ENCODE results near the gene TAB2. TPM values are rescaled to one million over a fixed set of nuclear protein-coding genes. Genes with fewer than 3 reads are reported as not detected.
A peak's percentile ranks its signal among the peaks of the same experiment; 100 is the strongest.

The TAB2 gene
- total RNA-seq, 1 donor from 2014 or later = 50.6 TPM

DNA sequence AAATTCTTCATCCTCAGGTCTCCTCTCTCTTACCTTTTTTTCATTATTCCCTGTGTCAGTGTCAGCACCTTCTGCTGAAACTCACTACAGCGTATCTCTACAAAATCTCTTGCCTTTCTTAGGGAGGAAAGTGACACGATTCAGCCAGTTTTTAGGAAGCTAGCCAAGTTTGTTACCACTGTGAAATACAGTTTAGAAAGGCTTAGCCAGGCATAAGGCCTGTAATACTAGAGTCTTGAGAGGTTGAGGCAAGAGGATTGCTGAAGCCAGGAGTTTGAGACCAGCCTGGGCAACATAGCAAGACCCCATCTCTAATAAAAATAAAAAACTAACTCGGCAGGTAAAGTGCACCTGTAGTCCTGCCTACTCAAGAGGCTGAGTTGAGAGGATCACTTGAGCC is 16.7 kb downstream of the TAB2 start:
- Mint-ChIP-seq H3K4me1 (ENCODE audit: unreplicated experiment) (peaks cover 76% of the 10 kb centered on the region), H3K36me3 (ENCODE audit: unreplicated experiment) (no peaks in the 10 kb centered on the region), H3K4me3 (ENCODE audit: unreplicated experiment) (no peak overlapping the region), H3K9me3 (ENCODE audit: unreplicated experiment) (no peaks in the 10 kb centered on the region), H3K27ac (ENCODE audit: unreplicated experiment) (peak overlapping the region; percentile 61), H3K27me3 (ENCODE audit: unreplicated experiment) (no peaks in the 10 kb centered on the region)
- DNase-seq (ENCODE audit: extremely low spot score, unreplicated experiment) = no peak
- TF ChIP-seq, protein P1, sequence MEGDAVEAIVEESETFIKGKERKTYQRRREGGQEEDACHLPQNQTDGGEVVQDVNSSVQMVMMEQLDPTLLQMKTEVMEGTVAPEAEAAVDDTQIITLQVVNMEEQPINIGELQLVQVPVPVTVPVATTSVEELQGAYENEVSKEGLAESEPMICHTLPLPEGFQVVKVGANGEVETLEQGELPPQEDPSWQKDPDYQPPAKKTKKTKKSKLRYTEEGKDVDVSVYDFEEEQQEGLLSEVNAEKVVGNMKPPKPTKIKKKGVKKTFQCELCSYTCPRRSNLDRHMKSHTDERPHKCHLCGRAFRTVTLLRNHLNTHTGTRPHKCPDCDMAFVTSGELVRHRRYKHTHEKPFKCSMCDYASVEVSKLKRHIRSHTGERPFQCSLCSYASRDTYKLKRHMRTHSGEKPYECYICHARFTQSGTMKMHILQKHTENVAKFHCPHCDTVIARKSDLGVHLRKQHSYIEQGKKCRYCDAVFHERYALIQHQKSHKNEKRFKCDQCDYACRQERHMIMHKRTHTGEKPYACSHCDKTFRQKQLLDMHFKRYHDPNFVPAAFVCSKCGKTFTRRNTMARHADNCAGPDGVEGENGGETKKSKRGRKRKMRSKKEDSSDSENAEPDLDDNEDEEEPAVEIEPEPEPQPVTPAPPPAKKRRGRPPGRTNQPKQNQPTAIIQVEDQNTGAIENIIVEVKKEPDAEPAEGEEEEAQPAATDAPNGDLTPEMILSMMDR (IDR thresholded peaks at IDR 0.05) = no peak

DNA sequence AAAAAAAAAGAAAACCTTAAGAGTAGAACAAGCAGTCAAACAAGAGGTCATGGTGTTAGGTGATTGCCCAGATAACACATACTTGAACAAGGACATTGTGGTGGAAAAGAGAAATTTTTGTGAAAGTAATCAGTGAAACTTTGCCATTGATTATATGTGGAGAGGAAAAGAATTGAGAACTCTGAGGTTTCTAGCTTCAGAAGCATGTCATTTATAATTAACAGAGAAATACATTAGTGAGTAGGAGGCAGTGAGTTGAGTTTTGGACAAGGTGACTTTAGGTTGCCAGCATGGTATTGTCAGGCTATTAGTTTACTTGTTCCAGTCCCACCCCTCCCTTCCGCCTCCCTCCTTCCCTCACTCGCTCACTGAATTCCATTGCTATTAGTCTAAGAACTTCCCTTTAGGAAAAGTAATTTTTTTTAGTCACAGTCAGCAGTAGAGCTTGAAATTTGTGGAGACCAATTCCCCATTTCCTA is 17.2 kb downstream of the TAB2 start:
- Mint-ChIP-seq H3K4me3 (ENCODE audit: unreplicated experiment) (no peak overlapping the region), H3K4me1 (ENCODE audit: unreplicated experiment) (peaks cover 76% of the 10 kb centered on the region), H3K27me3 (ENCODE audit: unreplicated experiment) (no peaks in the 10 kb centered on the region), H3K27ac (ENCODE audit: unreplicated experiment) (peak overlapping the region; percentile 61), H3K9me3 (ENCODE audit: unreplicated experiment) (no peaks in the 10 kb centered on the region), H3K36me3 (ENCODE audit: unreplicated experiment) (no peaks in the 10 kb centered on the region)
- DNase-seq (ENCODE audit: extremely low spot score, unreplicated experiment) = no peak
- TF ChIP-seq, protein P1 (IDR thresholded peaks at IDR 0.05) = no peak

GRCh38 chr6:149335924-149336608 is 18.6 kb downstream of the TAB2 start:
- Mint-ChIP-seq H3K4me3 (ENCODE audit: unreplicated experiment) (no peak overlapping the region), H3K9me3 (ENCODE audit: unreplicated experiment) (no peaks in the 10 kb centered on the region), H3K36me3 (ENCODE audit: unreplicated experiment) (no peaks in the 10 kb centered on the region), H3K4me1 (ENCODE audit: unreplicated experiment) (peaks cover 77% of the 10 kb centered on the region), H3K27me3 (ENCODE audit: unreplicated experiment) (no peaks in the 10 kb centered on the region), H3K27ac (ENCODE audit: unreplicated experiment) (peak overlapping the region; percentile 55)
- DNase-seq (ENCODE audit: extremely low spot score, unreplicated experiment) = no peak
- TF ChIP-seq, protein P1 (IDR thresholded peaks at IDR 0.05) = no peak

- peak overlapping the region; percentile 55 for H3K27ac Mint-ChIP-seq (ENCODE audit: unreplicated experiment)
- peaks cover 77% of the 10 kb centered on the region for H3K4me1 Mint-ChIP-seq (ENCODE audit: unreplicated experiment)
- no peaks in the 10 kb centered on the region for H3K27me3 Mint-ChIP-seq (ENCODE audit: unreplicated experiment)
- TF ChIP-seq, protein P1 (IDR thresholded peaks at IDR 0.05) = no peak
- H3K9me3 Mint-ChIP-seq (ENCODE audit: unreplicated experiment) = no peaks in the 10 kb centered on the region
- H3K4me3 Mint-ChIP-seq (ENCODE audit: unreplicated experiment) = no peak overlapping the region
- H3K36me3 Mint-ChIP-seq (ENCODE audit: unreplicated experiment) = no peaks in the 10 kb centered on the region
- no peak for DNase-seq (ENCODE audit: extremely low spot score, unreplicated experiment)
Observed at GRCh38 chr6:149336609-149336928, 19.1 kb downstream of the TAB2 start.

DNA sequence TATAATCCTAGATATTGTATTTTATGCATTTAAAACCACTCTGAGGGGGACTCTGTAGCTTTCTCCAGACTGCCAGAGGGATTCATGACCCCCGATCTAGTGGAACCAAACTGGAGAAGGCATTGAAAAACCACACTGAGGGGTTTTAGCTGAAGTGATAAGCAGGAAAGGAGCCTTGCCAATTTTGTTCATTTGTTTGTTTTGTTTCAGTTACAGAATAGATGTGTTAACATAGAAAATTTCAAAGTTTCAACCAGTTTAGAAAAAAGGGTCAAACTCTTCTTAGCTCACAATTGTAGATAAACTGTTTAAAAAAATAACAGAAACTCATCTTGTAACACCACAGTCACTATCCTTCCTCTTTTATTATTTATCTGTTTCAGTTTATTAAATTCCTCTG is 19.8 kb downstream of the TAB2 start:
- no peak overlapping the region for H3K4me3 Mint-ChIP-seq (ENCODE audit: unreplicated experiment)
- H3K36me3 Mint-ChIP-seq (ENCODE audit: unreplicated experiment) = no peaks in the 10 kb centered on the region
- TF ChIP-seq, protein P1 (IDR thresholded peaks at IDR 0.05) = no peak
- H3K27me3 Mint-ChIP-seq (ENCODE audit: unreplicated experiment) = no peaks in the 10 kb centered on the region
- DNase-seq (ENCODE audit: extremely low spot score, unreplicated experiment) = no peak
- peaks cover 77% of the 10 kb centered on the region for H3K4me1 Mint-ChIP-seq (ENCODE audit: unreplicated experiment)
- no peaks in the 10 kb centered on the region for H3K9me3 Mint-ChIP-seq (ENCODE audit: unreplicated experiment)
- H3K27ac Mint-ChIP-seq (ENCODE audit: unreplicated experiment) = no peak overlapping the region

Data from osteocyte (in vitro differentiated cells).